ENCODE data around the gene WNT2B.

WNT2B gene

GRCh38 chr1:112505400-112505785 is 3.4 kb upstream of the WNT2B start:
- DNase-seq: no peak

DNA sequence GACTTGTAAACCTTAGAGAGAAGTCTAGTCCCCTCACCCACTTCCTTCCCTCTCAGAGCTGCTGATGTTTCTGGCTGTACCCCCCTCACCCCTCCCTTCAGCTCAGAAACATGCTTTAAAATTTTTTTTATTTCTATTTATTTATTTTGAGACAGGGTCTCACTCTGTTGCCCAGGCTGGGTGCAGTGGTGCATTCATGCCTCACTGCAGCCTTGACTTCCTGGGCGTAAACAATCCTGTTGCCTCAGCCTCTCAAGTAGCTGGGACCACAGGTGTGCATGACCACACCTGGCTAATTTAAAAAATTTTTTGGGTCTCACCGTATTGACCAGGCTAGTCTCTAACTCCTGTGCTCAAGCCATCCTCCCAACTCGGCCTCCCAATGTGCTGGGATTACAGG is 2.9 kb upstream of the WNT2B start:
- no peak for DNase-seq

GRCh38 chr1:112506306-112506705 is 2.5 kb upstream of the WNT2B start:
- no peak for DNase-seq

DNA sequence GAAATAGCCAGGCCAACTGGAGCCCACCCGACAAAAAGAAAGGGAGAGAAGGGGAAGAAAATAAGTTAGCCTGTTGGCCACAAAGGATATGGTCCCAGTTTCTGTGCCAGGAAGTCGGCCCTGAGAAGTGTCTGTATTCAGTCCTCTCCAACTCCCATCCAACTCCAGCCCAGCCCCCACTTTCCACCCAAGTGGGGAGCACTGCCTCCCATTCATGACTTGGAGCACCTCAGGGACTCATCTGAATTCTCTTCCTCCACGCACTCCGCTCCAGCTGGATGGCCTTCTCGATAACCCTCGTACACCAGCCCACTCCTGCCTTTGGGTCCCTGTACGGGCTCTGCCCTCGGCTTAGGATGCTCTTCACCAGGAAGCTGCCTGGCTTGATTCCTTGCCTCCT is 2.0 kb upstream of the WNT2B start:
- DNase-seq: no peak

DNA sequence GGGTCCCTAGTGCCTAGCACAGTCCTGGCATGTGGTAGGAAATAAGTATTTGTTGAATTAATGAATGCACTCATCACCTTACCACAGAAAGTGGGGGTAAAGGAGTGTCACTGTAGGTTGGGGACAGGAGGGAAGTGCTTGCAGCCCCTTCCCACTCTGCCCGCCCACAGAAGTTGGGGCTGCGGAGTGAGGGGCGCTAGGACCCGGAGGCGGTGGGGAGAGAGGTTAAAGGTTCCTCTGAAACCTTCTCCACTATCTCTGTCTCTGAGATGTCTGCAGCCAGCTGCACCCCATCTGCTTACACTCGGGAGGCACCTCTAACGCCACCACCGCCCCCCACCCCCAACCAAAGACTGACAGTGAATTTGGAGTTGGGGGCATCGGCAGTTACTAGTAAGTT is 1.4 kb upstream of the WNT2B start:
- DNase-seq: no peak

GRCh38 chr1:112507921-112508277 is 866 bp upstream of the WNT2B start:
- no peak for DNase-seq

GRCh38 chr1:112509005-112509659 is 367 bp downstream of the WNT2B start:
- DNase-seq: no peak

GRCh38 chr1:112509660-112510178 is 954 bp downstream of the WNT2B start:
- DNase-seq: no peak

DNA sequence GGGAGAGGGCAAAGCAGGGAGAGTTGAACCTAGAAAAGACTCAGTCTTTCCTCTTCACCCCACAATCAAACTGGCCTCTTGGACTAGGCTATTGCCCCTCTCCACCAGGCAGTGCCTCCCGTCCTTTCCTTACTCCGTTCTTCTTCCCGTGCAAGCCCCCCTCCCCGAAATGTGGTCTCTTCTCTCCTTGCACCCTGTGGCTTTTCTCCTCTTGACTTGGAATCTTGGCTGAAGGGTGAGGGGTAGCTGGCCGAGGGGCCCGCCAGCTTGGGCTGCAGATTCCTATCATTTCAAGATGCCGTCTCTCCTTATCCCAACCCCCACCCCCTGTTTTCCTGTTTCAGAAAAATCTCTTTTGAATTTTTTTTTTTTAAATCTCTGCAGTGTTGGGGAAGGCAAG is 1.6 kb downstream of the WNT2B start:
- no peak for DNase-seq

DNA sequence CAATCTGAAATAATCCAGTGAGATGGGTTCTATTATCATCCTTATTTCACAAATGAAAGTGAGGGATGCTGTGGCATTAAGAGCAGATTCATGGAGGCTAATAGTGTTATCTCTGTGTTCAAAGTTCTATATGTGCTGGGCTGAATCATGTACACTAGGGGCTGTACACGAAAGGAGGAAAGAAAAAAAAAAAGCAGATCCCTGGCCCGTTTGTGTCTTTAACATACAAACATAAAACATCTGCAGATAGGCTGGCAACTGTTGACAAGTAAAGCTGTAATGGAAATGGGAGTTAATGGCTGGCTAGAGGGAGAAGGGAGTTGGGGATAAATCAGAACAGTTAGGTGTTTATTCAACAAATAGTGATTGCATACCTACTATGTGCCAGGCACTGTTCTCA is 3.1 kb downstream of the WNT2B start:
- no peak for DNase-seq

DNA sequence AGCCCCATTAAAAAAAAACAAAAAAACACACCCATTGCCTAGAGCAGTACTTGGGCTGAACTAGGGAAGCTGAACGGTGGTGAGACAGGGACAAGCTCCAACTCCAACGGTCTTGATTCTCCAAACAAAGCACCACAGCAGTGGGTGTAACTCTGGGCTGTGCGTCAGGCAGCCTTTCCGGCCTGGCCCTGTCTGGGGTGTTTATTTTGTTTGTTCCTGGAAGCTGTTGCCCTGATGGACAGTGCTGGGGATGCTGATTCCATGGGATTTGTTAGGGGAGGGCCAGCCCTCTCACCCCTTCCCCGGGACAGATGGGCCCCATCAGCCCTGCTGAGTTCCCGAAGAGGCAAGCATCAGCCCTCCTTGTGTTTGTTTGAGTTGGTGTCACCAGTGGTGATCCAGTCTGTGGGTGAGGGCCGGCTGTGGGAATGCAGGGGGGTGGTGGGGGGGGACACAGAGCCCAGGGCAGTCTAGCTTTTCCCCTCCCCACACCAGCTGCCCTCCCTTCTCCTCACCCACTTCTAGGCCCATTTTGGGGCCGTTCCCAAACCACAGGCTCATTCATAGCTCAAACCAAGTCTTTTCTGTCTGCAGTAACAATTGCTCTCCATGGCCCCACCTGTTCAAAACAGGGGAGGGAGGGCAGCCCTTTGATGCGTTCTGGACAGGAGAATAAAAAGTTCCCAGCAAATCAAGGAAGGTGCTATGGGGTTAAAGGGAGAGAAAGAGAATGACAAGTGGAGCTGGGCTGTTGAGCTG is 4.5 kb downstream of the WNT2B start:
- no peak for DNase-seq

DNA sequence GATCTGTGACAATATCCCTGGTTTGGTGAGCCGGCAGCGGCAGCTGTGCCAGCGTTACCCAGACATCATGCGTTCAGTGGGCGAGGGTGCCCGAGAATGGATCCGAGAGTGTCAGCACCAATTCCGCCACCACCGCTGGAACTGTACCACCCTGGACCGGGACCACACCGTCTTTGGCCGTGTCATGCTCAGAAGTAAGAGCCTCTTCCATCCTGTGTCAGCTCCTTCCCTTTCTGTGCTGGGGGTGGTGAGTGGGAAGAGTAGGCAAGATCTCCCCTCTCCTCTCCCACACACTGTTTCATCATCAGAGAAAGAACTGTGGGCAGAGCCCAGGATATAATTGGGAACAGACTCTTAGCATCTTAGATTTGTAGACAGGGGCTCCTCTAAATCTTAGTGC is 6.1 kb downstream of the WNT2B start:
- no peak for DNase-seq

DNA sequence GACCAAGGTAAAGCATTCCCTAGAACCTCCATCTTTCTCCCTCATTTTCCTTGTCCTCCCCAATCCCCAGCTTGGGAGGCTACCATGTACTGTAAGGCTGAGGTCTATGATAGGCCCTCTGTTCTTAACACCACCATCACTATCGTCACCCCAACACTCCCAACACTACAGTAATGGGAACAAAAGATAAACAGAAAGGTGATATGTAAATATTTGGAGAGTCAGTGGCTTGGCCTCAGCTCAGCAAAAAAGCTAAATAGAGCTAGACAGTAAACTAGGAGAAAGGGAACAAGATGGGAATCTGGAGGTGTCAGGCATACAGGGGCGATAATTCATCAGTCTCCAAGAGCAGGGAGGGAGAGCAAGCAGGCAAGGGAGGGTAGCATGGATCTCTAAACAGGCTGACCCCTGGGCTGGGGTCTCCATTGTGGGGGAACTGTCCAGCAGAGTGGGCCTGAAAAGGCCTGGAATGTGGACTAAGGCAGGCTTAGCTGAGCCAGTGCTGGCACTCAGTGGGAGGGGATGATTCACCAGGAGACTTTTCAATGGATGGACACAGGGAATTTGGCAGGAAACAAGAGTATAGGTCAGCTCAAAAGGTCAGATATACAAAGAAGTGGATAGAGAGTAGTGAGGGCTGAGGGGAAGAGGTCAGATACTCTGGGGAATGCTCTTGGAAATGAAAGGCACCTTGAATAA is 6.7 kb downstream of the WNT2B start:
- DNase-seq: no peak

DNA sequence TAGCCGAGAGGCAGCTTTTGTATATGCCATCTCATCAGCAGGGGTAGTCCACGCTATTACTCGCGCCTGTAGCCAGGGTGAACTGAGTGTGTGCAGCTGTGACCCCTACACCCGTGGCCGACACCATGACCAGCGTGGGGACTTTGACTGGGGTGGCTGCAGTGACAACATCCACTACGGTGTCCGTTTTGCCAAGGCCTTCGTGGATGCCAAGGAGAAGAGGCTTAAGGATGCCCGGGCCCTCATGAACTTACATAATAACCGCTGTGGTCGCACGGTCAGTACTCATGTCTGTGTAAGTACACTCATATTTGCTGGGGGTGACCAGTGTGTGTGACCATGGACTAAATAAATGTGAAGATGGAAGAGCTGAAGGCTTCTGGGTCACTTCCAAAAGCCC is 7.4 kb downstream of the WNT2B start:
- DNase-seq: no peak

GRCh38 chr1:112517231-112517630 is 8.5 kb downstream of the WNT2B start:
- DNase-seq: no peak

DNA sequence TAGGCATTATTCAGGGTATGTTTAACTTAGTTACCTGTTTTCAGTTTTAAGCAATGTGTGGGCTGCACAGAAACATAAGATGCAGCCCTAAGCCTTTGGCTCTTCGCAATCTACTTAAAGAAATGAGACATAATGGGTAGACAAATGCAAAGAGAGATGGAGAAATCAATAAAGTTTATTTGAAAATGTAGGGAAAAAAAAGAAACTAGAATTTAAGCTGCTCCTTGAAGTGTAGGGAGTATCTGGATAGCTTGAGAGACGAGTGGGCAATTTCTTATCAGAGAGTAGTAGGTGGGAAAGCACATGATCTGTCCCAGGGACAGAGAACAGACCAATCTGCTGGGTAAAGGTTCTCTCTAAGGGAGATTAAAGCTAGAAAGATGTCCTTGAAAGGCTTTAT is 8.9 kb downstream of the WNT2B start:
- no peak for DNase-seq

DNA sequence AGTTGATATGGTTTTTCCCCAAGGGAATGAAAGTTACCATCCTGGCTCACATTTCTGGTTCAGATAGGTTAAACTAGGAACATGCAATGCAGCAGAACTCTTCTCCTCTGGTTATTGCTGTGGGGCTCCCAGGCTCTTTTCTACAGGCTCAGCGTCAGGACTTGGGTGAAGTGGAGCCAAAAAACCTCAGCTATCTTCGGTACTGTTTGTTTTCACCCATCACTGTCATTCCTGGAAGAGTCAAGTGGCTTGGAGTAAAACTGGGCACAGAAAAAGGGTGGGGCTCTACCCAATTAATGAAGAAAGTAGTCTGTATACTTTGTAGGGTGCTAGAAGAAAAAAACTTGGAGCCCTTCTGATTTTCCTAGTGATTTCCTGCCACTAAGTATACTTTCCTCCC is 9.4 kb downstream of the WNT2B start:
- no peak for DNase-seq

GRCh38 chr1:112520166-112520565 is 11.4 kb downstream of the WNT2B start:
- no peak for DNase-seq

DNA sequence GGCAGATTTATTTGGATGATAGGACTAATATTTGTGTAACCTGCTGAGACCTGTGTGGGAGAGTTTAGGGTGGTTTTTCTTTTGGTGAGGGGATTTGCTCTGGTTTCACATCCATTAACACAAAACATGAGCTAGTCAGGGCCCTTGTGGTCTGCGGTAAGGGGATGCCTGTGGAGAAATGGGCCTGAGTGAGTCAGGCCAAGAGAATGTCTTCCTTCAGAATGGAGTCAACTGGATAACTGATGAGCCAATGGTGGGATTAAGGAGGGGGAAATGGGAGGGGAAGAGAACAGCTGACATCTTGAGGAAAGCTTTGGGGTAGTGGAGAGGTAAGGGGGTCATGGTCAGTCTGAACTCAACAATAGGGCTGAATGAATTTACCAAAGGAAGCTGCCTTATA is 13.9 kb downstream of the WNT2B start:
- DNase-seq: no peak

- no peak for DNase-seq
Measured at GRCh38 chr1:112524251-112524650, 15.5 kb downstream of the WNT2B start.

- no peak for DNase-seq
Measured at GRCh38 chr1:112524986-112525385, 16.2 kb downstream of the WNT2B start.

- DNase-seq: no peak
Measured at GRCh38 chr1:112527266-112528010, 18.7 kb downstream of the WNT2B start.

- no peak for DNase-seq
Measured at GRCh38 chr1:112528076-112528475, 19.3 kb downstream of the WNT2B start.
